Stimulated activated CD8-positive, alpha-beta memory T cell treated with anti-CD3 and anti-CD28 coated beads, Interleukin-2, amount 100 ng/mL, for 1 hour (primary cell): ENCODE results near the gene RCSD1.
A peak's percentile ranks its signal among the peaks of the same experiment; 100 is the strongest.
"Not testable (repeated sequence)": the region's sequence is repeated elsewhere in the genome, so short reads cannot be mapped to it uniquely, and the experiment has no call there.

Experiments used
- DNase-seq, 2 donors: peaks; one replicate each; pipeline ENCODE4 v3.0.0-alpha.2; 2020; ENCODE audit warnings: low read depth in 2 of 2

Gene RCSD1

DNA sequence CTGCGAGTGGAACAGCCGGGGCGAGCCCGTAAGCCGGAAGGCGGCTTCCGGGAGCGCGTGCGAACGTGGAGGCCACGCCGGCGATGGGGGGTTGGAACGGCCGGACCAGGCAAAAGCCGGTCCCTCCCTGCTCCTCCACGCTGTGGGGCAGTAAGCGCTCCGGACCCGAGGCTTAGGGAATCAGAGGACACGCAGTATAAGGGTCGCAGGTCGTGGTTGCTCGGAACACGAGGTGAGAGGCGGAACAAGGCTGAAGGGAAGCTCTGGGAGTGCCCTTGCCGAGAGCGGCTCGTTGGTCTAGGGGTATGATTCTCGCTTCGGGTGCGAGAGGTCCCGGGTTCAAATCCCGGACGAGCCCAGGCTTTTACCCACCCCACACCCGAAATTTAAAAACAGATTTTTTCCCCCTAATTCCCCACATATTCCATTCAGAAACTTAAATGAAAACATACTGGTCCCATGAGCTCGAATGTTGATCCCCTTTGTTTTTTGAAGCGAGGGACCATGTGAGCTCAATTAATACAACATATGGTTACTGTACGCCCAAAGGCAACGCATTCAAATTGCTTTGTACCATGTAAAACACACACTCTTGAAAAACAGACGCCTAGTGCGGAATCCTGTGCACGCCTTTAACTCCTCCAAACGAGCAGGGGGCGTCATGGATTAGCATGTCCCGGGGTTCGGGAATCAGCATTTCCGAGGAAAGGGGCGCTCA is 84.6 kb downstream of the RCSD1 start:
- peak; percentile 76 to 82 for DNase-seq

DNA sequence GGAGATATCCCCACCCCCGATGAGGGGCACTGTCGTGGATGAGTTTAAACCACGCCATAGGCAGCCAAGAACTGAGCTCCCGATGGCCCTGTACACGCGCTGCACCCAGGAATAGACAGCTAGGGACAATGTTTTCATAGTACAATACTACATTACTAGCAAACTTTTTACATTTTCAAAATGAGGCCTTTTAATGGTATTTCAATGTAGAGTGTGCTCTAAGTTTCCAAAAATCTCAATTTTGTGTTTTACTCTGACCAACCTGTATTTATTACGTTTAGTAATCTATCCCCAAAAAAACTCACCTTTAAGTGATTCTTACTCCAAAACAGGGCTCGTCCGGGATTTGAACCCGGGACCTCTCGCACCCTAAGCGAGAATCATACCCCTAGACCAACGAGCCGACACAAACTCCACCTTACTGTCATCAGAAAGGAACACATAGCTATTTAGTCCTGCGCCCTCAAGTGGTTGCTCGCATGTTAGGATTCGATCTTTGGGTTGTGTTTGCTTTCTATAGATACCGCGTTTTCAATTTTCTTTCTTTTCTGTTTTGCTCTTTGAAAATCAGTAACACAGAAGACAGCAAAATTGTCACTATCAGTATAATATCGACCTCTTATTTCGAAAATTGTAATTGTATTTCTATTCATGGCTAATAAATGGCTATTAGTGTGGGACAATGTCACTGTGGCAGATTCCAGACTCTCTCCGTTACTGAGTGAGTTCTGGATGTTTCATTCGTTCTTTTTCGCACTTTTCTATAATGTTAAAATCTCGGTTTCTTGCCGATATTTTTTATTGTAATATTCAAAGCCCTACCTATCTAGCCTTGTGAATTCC is 85.3 kb downstream of the RCSD1 start:
- peak; percentile 67 to 74 for DNase-seq

DNA sequence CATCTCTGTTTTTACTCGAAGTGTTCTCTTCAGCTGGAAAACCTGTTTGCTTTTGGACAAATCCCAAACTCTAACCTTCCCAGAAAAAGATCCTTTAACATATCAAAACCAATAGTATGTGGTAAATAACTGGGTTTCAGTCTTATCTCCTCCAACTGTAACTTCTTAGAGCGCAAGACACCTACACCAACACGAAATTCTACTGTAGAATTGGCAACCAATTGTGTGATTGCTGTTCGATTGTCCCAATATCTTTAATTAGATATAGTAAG is 85.9 kb downstream of the RCSD1 start:
- DNase-seq: no peak

DNA sequence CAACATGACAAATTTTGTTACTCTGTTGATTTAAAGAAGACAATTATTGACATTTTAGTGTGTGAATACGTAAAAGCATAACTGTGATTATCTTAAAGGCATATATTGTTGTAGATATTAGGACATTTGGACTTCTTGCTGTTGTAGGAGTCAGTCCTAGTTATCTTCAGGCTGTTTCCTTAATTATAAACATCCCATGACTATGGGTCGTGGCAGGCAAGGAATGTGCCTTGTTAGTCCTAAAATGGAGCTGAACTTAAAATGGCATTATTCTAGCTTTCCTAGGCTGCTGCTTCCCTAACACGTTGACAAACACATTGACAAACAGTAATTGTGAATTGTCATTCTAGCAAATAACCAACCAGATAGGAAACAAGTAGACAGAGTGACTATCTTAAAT is 87.3 kb downstream of the RCSD1 start:
- DNase-seq: no peak

DNA sequence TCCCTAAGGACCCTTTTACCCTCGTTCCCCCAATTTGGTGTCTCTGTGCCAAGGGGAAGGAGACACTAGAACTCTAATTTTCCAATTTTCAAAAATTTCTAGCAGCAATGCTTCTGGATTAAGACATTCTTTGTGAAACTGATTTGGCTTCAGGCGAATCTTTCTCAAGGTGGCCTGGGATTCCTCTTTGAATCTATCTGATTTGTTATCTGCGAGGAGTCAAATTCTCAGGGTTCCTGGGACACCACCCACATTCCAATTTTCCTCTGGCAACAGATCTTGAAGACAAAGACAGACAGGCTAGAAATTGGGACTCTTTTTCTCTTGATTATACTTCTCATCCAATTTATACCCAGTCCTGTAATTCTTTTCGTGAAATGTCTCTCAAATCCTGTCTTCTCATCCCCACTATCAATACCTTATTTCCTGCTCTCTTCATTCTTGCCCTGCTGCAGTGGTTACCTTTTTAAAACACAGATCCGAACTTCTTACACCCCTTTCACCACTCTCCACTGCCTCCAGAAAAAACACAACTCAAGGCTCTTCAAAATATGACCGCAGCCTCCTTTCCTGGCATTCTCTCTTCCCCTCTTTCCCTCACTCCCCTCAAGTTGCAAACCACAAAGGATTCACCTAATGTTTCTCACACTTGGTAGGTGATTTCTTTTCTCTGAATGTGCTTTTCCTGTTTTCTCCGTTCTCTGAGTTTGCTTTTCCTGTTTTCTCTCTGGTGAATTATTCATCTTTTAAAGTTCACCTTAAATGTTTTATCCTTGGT is 89.1 kb downstream of the RCSD1 start:
- DNase-seq: no peak

DNA sequence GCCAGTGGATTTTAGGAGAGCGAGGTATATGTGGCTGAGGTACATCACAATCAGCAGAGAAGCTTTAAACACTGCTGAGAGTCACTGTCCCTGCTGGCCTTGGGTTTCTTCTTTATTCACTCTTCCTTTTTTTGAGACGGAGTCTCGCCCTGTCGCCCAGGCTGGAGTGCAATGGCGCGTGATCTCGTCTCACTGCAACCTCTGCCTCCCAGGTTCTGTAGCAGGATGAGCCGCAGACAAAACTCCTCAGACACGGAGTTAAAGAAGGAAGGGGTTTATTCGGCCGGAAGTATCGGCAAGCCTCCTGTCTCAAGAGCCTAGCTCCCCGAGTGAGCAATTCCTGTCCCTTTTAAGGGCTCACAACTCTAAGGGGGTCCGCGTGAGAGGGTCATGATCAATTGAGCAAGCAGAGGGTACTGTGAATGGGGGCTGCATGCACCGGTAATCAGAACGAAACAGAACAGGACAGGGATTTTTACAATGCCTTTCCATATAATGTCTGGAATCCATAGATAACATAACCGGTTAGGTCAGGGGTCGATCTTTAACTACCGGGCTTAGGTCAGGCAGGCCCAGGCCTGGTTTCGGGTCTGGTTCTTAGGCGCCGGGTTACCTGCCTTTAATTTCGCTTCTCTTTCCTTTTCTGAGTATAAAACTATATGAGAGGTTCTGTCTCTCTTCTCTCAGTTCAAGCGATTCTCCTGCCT is 89.8 kb downstream of the RCSD1 start:
- not testable (repeated sequence) for DNase-seq

DNA sequence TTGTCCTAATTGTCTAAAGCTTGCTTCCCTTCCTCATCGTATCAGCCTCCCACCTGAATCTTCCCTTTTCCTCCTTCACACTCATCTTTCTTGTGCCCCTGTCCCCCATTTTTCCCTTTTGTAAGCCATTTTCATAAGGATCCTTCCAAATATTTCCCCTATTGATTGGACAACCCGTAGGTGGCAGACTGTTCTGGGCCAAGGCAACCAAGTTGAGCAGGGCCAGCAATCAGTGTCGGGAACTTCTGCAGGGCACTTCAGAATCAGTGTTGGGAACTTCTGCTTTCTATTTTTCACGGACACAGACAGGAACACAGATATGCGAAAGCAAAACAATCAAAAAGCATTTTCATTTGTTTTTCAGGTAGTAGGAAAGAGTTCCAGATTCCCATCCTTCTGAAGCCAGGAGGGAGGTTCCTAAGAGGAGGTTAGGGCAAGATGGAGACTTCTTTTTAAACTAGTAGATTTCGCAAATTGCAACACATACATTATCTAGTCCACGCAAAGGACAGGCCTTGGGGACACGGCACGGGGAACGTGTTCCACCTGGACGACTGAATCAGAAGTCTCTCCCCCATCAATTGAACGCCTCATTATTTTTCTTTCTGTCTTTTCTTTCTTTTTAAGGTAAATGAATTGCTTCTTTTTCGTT is 91.1 kb downstream of the RCSD1 start:
- no peak for DNase-seq

DNA sequence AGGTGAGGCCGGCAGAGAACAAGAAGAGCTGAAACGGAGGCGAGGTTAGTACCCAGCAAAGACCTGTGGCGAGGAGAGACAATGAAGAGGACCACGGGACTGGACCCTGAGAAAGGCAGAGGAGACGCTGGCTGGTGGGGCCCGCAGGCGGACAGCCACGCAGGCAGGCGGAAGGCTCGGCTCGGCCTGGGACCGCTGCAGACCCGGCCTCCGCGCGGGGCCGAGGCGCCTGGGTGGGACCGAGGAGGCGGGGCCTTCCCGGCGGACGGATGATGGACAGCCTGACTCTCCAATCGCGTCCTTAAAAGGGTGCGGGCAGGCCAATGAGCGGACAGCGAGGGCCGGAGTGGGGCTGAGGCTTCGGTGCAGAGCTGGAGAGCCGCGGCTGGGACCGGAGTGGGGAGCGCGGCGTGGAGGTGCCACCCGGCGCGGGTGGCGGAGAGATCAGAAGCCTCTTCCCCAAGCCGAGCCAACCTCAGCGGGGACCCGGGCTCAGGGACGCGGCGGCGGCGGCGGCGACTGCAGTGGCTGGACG is 91.7 kb downstream of the RCSD1 start, which contains the start of gene MPZL1:
Gene MPZL1, plus strand, starts transcription at position 366 of the 535 bp plus-strand sequence. CDS start 170 bp downstream, outside the sequence.
- DNase-seq: peak; percentile 85 to 90

DNA sequence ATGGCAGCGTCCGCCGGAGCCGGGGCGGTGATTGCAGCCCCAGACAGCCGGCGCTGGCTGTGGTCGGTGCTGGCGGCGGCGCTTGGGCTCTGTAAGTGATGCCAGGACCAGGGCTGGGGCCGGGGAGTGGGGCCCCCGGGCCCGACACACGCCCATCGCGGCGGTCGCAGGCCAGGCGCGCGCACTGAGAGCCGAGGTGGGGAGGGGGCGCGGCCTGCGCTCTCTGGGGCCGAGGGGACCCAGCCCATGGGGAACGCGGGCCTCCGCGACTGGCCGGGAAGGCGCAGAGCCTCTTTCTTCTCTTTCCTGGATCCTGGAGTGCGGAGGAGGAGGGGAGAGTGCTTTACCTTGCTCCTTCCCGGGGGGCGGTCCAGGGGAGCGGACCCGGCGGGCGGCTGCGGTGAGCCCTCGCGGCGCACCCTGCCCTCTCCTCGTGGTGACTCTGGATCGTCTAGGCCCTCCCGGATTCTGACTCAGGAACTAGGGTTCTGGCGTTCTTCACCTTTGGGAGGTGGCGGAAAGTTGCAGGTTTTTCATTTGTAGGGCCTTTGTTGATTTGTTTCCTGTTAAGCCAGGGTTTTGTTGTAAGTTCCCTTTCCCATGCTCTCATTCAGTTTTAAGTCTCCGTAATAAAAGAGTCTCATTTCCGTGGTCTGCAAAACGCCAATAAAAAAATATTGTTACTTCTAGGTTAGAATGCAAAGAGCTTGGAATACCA is 92.3 kb downstream of the RCSD1 start:
- no peak for DNase-seq

DNA sequence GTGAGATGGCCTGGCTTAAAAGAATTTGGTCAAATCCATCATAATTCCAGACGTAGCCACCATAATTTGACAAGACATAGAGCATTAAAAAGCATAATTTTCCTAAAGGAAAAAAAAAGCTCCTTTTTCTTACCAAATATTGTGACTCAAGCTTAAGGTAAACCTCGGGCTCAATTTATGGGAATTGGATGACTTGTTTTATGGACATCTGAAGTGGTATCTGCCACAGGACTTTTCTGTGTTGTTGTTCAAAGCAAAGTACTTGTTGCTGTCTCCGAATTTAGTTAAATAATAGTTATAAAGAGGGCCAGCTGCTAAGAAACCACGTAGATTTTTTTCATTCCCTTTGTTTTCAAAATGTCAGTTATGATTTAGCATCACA is 92.8 kb downstream of the RCSD1 start:
- no peak for DNase-seq

DNA sequence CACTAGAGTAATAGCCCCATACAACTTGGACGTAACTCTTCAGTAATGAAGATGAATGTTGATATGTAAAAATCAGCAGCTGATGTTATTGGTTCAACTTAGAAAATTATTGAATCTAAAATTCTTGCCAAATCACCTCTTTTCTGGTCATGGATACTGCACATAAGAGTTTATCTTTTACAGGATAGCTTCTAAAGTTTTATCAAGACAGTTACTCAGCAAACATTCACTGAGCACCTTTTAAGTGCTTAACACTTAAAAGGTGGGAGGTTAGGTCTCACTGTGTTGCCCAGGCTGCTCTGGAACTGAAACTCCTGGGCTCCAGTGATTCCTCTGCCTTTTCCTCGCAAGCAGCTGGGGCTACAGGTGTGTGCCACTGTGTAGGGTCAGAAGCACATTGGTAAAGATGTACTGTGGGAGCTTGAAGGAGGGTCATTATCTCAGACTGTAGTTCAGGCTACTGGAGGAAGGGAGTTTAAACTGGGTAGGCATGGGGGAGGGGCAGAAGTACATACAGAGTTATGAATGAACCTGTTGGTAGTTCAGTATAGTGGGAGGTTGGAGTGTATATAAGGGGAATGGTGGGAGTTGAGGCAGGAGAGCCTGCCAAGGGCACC is 93.8 kb downstream of the RCSD1 start:
- DNase-seq: no peak

DNA sequence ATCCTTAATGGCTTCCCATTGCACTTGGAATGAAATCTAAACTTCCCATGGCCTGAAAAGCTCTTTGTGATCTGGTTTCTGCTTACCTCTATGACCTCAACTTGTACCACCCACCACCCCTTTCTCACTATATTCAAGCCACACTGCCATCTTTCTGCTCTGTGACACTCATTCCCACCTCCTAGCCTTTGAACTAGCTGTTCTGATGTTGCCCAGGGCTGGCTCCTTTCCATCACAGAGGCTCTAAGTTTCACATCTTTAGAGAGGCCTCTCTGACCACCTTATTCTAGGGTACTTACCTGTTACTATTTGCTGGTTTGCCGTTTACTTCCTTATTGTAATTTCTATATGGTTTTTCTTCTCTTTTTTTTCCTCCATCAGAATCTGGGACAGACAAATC is 96.0 kb downstream of the RCSD1 start:
- no peak for DNase-seq

DNA sequence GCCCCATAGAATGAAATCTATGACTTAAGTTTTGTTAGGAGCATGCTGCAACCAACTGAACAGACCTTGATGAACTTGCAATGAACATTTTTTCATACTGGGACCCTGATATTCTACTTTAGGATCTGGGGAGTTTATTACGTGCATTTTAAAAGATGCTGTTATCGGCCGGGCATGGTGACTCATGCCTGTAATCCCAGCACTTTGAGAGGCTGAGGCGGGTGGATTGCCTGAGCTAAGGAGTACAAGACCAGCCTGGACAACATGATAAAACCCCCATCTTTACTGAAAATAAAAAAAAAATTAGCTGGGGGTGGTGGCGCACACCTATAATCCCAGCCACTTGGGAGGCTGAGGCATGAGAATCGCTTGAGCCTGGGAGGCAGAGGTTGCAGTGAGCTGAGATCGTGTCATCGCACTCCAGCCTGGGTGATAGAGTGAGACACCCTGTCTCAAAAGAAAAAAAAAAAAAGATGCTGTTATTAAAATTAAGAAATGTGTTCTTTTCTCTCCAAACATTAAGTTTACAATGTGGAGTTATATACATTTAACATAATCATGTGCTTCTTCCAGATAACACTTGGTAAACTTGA is 98.9 kb downstream of the RCSD1 start:
- no peak for DNase-seq

DNA sequence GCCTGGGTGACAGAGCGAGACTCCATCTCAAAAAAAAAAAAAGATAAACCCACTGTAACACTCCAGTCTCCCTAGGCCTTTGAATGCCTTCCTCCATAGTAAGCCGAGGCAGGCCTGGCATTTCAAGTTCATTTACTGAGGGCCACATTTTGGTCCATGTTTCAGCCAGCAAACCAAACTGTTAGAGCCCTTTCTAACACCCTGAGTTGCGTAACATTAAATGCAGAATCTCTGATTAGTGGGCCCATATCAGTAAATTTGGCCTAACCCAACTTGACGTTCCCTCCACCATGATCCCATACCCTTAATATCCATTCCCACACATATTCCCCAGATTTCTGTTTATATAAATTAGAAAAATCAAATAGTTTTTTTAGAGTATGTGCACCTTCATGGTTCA is 104.2 kb downstream of the RCSD1 start:
- DNase-seq: no peak

DNA sequence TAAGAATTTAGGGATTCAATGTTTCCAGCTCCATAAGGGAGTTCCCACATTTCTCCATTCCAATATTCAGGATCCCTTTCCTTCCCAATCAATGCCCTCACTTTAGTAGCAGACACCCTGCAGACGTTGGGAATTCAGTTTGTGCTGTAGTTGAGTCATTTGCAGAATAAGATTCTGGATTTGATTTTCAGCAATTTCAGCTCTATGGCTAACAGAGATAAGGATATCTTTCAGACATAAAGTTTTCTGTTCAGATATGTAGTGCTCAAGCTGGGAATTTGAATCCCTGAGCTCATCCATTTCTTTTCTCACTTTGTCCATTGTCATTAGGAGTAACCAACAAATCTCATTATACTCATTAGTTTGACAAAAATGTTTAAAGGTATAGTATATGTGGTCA is 104.8 kb downstream of the RCSD1 start:
- DNase-seq: no peak

DNA sequence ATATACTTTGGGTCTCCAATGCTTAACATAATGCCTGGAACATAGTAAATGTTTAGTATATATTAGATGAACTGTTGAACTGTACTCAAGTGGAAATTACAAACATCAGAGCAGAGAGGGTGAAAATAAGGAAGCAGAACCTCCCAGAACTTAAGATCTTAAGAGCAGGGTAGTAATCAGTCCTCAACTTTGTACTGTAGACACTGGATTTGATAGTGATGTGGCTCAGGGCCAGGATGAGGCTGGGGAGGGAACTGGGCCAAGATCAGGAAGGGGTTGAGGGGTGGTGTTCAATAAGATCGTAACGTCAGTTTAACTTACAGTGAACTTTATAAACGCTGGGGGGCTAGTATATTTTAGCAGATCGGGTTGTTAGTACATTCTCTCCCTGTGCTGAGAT is 107.1 kb downstream of the RCSD1 start:
- no peak for DNase-seq

DNA sequence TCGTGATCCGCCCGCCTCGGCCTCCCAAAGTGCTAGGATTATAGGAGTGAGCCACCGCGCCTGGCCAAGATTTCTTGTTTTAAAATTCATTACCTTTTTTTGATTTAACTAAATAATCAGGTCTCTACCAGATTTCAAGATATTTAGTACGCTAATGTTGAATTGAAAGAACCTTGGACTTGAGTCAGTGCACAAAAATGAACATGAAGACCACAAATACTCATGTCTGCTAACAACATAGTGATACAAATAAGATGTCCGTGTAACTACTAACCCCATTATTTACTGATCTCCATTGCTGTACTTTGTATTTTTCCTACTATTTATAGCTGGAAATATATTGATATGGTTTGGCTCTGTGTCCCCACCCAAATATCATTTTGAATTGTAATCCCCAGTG is 108.1 kb downstream of the RCSD1 start:
- no peak for DNase-seq

DNA sequence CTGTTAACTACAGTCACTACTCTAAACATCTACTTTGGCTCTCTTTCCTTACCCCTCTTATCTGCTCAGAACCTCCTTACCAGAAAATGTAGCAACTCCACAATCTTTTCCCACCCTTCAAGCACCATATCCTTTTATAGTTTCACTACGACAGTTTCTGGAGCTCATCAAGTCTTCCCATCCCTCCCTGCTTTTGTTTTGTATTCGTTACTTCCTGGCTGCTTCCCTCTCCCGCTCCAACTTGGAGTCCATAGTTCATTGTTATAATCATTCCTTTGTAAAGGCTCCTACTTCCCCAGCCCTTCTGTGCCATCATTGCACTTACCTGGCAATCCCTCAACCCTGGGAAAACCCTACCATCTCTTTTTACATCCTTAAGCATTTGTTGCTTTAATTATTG is 109.7 kb downstream of the RCSD1 start:
- no peak for DNase-seq

DNA sequence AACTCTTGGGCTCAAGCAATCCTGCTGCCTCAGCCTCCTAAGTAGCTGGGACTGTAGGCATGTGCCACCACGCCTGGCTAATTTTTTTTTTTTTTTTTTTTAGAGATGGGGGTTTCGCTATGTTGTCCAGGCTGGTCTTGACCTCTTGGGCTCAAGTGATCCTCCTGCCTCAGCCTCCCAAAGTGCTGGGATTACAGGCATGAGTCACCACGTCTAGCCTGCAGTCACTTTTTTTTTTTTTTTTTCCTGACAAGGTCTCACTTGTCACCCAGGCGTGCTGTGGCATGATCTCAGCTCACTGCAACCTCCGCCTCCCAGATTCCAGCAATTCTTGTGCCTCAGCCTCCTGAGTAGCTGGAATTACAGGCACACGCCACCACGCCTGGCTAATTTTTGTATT is 111.1 kb downstream of the RCSD1 start:
- DNase-seq: not testable (repeated sequence)
